Measurements from ENCODE around the gene DMRTA2.

GRCh38 chr1:50416553-50417453 is 6.4 kb downstream of the DMRTA2 start:
- TF ChIP-seq CTCF (IDR thresholded peaks at IDR 0.05) (no peak), SIN3A (IDR thresholded peaks at IDR 0.05; ENCODE audit: borderline replicate concordance, insufficient read depth, low read depth, low read length) (no peak)
